ENCODE results near the gene NWD2.

NWD2 gene

DNA sequence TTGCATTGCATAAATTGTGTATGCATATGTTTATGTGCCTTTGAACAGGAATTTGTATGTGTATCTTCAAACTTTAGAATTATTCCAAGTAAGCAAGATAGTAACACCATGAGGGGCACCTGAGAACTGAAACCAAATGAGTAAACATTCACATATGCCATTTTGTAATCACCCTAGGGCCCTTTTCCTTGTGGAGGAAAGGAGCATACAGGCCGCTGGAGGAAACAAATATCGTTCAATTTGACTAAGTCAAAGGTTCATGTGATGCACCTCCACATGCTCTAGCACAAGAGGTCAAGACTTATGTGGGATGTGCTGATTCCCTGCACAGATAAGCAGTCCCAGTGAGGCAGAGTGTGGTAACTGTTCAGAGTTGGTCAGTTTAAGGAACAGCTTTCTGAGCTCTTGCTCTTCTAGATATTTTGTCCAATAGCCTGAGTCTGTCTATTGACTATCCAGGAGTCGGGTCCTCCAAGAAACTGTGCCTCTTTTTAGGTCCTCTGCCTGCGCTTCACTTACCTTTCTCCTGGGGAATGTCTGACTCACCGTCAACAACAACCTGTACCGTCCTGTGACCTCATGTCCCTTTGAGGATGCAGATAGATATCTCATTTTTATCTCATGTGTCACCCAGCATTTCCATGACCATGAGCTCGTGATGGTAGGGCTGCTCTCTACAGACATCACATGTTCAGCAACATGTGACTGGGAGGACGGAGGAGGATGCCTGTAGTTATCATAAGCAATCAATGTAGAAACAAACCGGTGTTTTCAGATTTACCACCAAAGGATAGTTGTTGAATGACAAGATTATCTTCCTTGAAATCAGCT is 196.9 kb downstream of the NWD2 start:
- Histone ChIP-seq H3K27me3 (ENCODE audit: insufficient read depth, low read length) (no peaks in the 10 kb centered on the region), H3K4me3 (ENCODE audit: low read length) (no peak overlapping the region), H3K4me1 (ENCODE audit: insufficient read depth, low read length) (no peaks in the 10 kb centered on the region), H3K36me3 (ENCODE audit: insufficient read depth, low read length) (no peaks in the 10 kb centered on the region), H3K27ac (ENCODE audit: low read depth, low read length) (no peak overlapping the region), H3K9me3 (ENCODE audit: insufficient read depth, low read depth, low read length) (no peaks in the 10 kb centered on the region), H3K9ac (ENCODE audit: low read depth, low read length) (no peak overlapping the region)
- 85% methylated on average over 9 of the region's 9 CpGs for WGBS

DNA sequence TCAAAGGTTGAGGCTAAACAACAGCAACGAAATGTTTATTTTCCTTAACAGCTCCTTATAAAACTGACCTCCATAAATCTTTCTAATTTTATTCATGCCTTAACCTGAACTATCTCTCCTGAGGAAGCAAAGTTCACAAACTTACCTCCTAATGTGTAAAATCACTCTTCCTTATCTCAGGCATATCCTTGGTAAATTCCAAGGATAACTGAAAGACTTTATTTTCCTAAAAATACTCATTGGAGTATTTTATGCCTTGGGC is 197.4 kb downstream of the NWD2 start:
- Histone ChIP-seq H3K4me1 (ENCODE audit: insufficient read depth, low read length) (no peaks in the 10 kb centered on the region), H3K36me3 (ENCODE audit: insufficient read depth, low read length) (no peaks in the 10 kb centered on the region), H3K27me3 (ENCODE audit: insufficient read depth, low read length) (no peaks in the 10 kb centered on the region), H3K27ac (ENCODE audit: low read depth, low read length) (no peak overlapping the region), H3K9ac (ENCODE audit: low read depth, low read length) (no peak overlapping the region), H3K4me3 (ENCODE audit: low read length) (no peak overlapping the region), H3K9me3 (ENCODE audit: insufficient read depth, low read depth, low read length) (no peaks in the 10 kb centered on the region)
- 90% methylated on average over 1 of the region's 1 CpG for WGBS

GRCh38 chr4:37443137-37443536 is 198.6 kb downstream of the NWD2 start:
- H3K36me3 ChIP-seq (ENCODE audit: insufficient read depth, low read length) = no peaks in the 10 kb centered on the region
- no peak overlapping the region for H3K27ac ChIP-seq (ENCODE audit: low read depth, low read length)
- H3K4me1 ChIP-seq (ENCODE audit: insufficient read depth, low read length) = no peaks in the 10 kb centered on the region
- 92% methylated on average over 4 of the region's 4 CpGs for WGBS
- H3K9ac ChIP-seq (ENCODE audit: low read depth, low read length) = no peak overlapping the region
- no peak overlapping the region for H3K4me3 ChIP-seq (ENCODE audit: low read length)
- no peaks in the 10 kb centered on the region for H3K27me3 ChIP-seq (ENCODE audit: insufficient read depth, low read length)
- H3K9me3 ChIP-seq (ENCODE audit: insufficient read depth, low read depth, low read length) = no peaks in the 10 kb centered on the region

- H3K9ac ChIP-seq (ENCODE audit: low read depth, low read length) = no peak overlapping the region
Measured at GRCh38 chr4:37445023-37445422, 200.5 kb downstream of the NWD2 start.

DNA sequence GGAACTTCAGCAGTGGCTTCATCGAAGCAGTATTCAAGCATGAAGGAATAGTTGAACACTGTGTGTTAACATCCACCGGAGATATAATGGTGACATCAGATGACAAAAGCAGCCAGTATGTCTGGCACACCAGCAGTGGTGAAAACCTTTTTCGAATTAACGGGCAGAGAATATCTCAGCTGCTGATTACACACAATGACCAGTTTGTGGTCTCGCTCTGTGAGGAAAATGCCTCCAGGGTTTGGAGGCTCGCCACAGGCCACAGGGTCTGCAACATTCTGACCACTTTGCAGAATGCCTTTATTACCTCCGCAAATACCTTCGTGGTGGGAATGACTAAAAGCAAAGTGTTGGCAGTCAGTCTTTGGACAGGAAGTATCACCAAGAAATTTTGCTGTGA is 201.5 kb downstream of the NWD2 start:
- Histone ChIP-seq H3K27me3 (ENCODE audit: insufficient read depth, low read length) (0 out of 2 replicates have a peak, but pooled peaks cover 7% of the 10 kb centered on the region), H3K4me1 (ENCODE audit: insufficient read depth, low read length) (no peaks in the 10 kb centered on the region), H3K36me3 (ENCODE audit: insufficient read depth, low read length) (no peaks in the 10 kb centered on the region), H3K9me3 (ENCODE audit: insufficient read depth, low read depth, low read length) (no peaks in the 10 kb centered on the region), H3K27ac (ENCODE audit: low read depth, low read length) (no peak overlapping the region), H3K9ac (ENCODE audit: low read depth, low read length) (no peak overlapping the region), H3K4me3 (ENCODE audit: low read length) (no peak overlapping the region)
- WGBS = 96% methylated on average over 8 of the region's 8 CpGs

More at GRCh38 chr4:37445023-37445422, 200.5 kb downstream of the NWD2 start:
- Histone ChIP-seq H3K9me3 (ENCODE audit: insufficient read depth, low read depth, low read length) (no peaks in the 10 kb centered on the region), H3K36me3 (ENCODE audit: insufficient read depth, low read length) (no peaks in the 10 kb centered on the region), H3K4me1 (ENCODE audit: insufficient read depth, low read length) (no peaks in the 10 kb centered on the region), H3K27me3 (ENCODE audit: insufficient read depth, low read length) (0 out of 2 replicates have a peak, but pooled peaks cover 5% of the 10 kb centered on the region), H3K4me3 (ENCODE audit: low read length) (no peak overlapping the region), H3K27ac (ENCODE audit: low read depth, low read length) (no peak overlapping the region)
- 93% methylated on average over 9 of the region's 9 CpGs for WGBS

GRCh38 chr4:37447886-37448285 is 203.3 kb downstream of the NWD2 start:
- no peak overlapping the region for H3K27ac ChIP-seq (ENCODE audit: low read depth, low read length)
- H3K36me3 ChIP-seq (ENCODE audit: insufficient read depth, low read length) = no peaks in the 10 kb centered on the region
- H3K9ac ChIP-seq (ENCODE audit: low read depth, low read length) = no peak overlapping the region
- H3K4me1 ChIP-seq (ENCODE audit: insufficient read depth, low read length) = no peaks in the 10 kb centered on the region
- no peaks in the 10 kb centered on the region for H3K9me3 ChIP-seq (ENCODE audit: insufficient read depth, low read depth, low read length)
- no peak overlapping the region for H3K4me3 ChIP-seq (ENCODE audit: low read length)
- peaks cover 8% of the 10 kb centered on the region; the same call in 1 of the 2 replicates for H3K27me3 ChIP-seq (ENCODE audit: insufficient read depth, low read length)
- 100% methylated on average over 1 of the region's 3 CpGs for WGBS

DNA sequence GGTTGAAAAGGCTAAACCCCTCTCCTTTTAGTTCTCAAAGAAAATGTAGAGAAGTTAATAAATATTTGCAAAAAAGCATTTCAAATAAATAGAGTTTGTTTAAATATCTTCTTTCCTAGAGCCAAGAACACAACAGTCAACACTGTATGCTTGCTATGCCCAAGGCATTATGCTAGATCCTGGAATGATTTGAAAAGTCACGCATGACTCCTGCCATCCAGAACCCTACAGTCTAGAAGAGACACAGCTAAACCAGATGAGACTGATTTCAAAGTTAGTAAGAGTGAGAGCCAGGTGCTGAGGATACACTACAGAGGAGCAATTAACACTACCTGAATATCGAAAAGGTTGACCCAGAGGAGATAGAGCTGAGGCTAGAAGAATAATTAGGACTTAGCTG is 205.8 kb downstream of the NWD2 start:
- Histone ChIP-seq H3K9ac (ENCODE audit: low read depth, low read length) (no peak overlapping the region), H3K4me1 (ENCODE audit: insufficient read depth, low read length) (peaks cover 12% of the 10 kb centered on the region), H3K27ac (ENCODE audit: low read depth, low read length) (no peak overlapping the region), H3K4me3 (ENCODE audit: low read length) (no peak overlapping the region), H3K27me3 (ENCODE audit: insufficient read depth, low read length) (peaks cover 32% of the 10 kb centered on the region), H3K9me3 (ENCODE audit: insufficient read depth, low read depth, low read length) (no peaks in the 10 kb centered on the region), H3K36me3 (ENCODE audit: insufficient read depth, low read length) (no peaks in the 10 kb centered on the region)
- WGBS = 83% methylated on average over 2 of the region's 2 CpGs

DNA sequence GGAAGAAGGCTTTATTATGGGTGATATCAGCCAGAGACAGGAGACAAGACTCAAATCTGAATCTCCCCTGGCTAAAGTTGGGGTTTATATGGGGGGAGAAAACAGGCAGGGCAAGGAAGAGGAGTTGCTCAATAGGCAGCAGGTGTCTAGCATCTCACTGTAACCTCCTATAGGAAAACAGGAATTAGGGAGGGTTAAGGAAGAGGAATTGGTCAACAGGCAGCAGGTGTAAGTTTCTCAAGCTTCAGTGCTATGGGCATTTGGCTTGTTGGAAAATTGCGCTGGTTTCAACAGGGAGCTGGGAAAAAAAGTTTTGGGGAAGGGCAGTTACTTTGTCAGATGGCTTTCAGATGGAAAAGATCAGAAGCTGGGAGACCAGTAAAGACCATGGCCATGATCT is 206.4 kb downstream of the NWD2 start:
- no peak overlapping the region for H3K27ac ChIP-seq (ENCODE audit: low read depth, low read length)
- WGBS = 91% methylated on average over 1 of the region's 1 CpG

GRCh38 chr4:37451656-37452055 is 207.1 kb downstream of the NWD2 start:
- no peaks in the 10 kb centered on the region for H3K9me3 ChIP-seq (ENCODE audit: insufficient read depth, low read depth, low read length)
- H3K27ac ChIP-seq (ENCODE audit: low read depth, low read length) = no peak overlapping the region
- no peak overlapping the region for H3K9ac ChIP-seq (ENCODE audit: low read depth, low read length)
- H3K4me1 ChIP-seq (ENCODE audit: insufficient read depth, low read length) = peaks cover 13% of the 10 kb centered on the region
- WGBS = 89% methylated on average over 2 of the region's 2 CpGs
- H3K36me3 ChIP-seq (ENCODE audit: insufficient read depth, low read length) = no peaks in the 10 kb centered on the region
- no peak overlapping the region for H3K4me3 ChIP-seq (ENCODE audit: low read length)
- H3K27me3 ChIP-seq (ENCODE audit: insufficient read depth, low read length) = peaks cover 44% of the 10 kb centered on the region

More for the DNA sequence above, 206.4 kb downstream of the NWD2 start:
- H3K27me3 ChIP-seq (ENCODE audit: insufficient read depth, low read length) = peaks cover 38% of the 10 kb centered on the region
- H3K4me1 ChIP-seq (ENCODE audit: insufficient read depth, low read length) = peaks cover 13% of the 10 kb centered on the region
- H3K4me3 ChIP-seq (ENCODE audit: low read length) = no peak overlapping the region
- H3K9ac ChIP-seq (ENCODE audit: low read depth, low read length) = no peak overlapping the region
- no peaks in the 10 kb centered on the region for H3K9me3 ChIP-seq (ENCODE audit: insufficient read depth, low read depth, low read length)
- no peaks in the 10 kb centered on the region for H3K36me3 ChIP-seq (ENCODE audit: insufficient read depth, low read length)

DNA sequence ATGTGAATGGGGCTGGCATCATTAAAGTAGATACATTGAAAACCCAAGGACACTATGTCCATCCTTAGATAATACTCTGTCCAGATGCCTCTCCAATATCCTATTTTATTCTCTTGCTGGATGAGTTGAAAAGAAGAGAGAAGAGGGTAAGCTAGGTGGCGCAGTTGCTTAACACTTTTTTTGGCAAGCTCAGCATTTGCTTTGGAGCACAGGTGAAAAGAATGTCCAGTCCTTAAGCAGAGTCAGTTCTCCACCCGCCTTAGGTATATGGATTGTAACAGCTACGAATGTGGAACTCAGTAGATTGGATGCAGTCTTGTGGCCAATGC is 208.4 kb downstream of the NWD2 start:
- 2% methylated on average over 3 of the region's 3 CpGs for WGBS
- Histone ChIP-seq H3K27ac (ENCODE audit: low read depth, low read length) (no peak overlapping the region), H3K36me3 (ENCODE audit: insufficient read depth, low read length) (no peaks in the 10 kb centered on the region), H3K9ac (ENCODE audit: low read depth, low read length) (no peak overlapping the region), H3K27me3 (ENCODE audit: insufficient read depth, low read length) (peaks cover 44% of the 10 kb centered on the region), H3K4me1 (ENCODE audit: insufficient read depth, low read length) (peaks cover 13% of the 10 kb centered on the region), H3K4me3 (ENCODE audit: low read length) (peak overlapping the region; percentile 67), H3K9me3 (ENCODE audit: insufficient read depth, low read depth, low read length) (no peaks in the 10 kb centered on the region)

GRCh38 chr4:37453281-37453998 is 208.9 kb downstream of the NWD2 start:
- under 1% methylated on average over 56 of the region's 56 CpGs for WGBS
- H3K4me1 ChIP-seq (ENCODE audit: insufficient read depth, low read length) = peaks cover 13% of the 10 kb centered on the region

More at GRCh38 chr4:37453281-37453998, 208.9 kb downstream of the NWD2 start:
- no peak overlapping the region for H3K27ac ChIP-seq (ENCODE audit: low read depth, low read length)
- H3K9me3 ChIP-seq (ENCODE audit: insufficient read depth, low read depth, low read length) = no peaks in the 10 kb centered on the region
- H3K36me3 ChIP-seq (ENCODE audit: insufficient read depth, low read length) = no peaks in the 10 kb centered on the region
- peak overlapping the region; percentile 54 for H3K9ac ChIP-seq (ENCODE audit: low read depth, low read length)
- H3K27me3 ChIP-seq (ENCODE audit: insufficient read depth, low read length) = peaks cover 44% of the 10 kb centered on the region
- peak overlapping the region; percentile 67 for H3K4me3 ChIP-seq (ENCODE audit: low read length)

All from HUES64 (cell line).